Cardiac muscle cell (in vitro differentiated cells and primary cell): Measurements from ENCODE around the gene KRTAP24-1. TPM values are rescaled to one million over a fixed set of nuclear protein-coding genes. Genes with fewer than 3 reads are reported as not detected.
A peak's percentile ranks its signal among the peaks of the same experiment; 100 is the strongest.

Source experiments
- DNase-seq, 2 donors: peaks; one replicate each; pipeline versions ENCODE4 v3.0.0 to v3.0.0-alpha.2; 2010 to 2017; ENCODE audit warnings: low read depth in 1 of 2, low spot score in 1 of 2
- H3K27ac ChIP-seq: fragments of 200-600 bp; sonication (generic); 2 replicates; pipeline ENCODE4 v1.5.1; 2016
- H3K27me3 ChIP-seq: fragments of 200-600 bp; sonication (generic); 2 replicates; pipeline ENCODE4 v1.6.0; 2016; ENCODE audit warnings: control low read depth
- H3K36me3 ChIP-seq: fragments of 200-600 bp; sonication (generic); 2 replicates; pipeline ENCODE4 v1.5.1; 2016; ENCODE audit warnings: control low read depth
- H3K4me1 ChIP-seq: fragments of 200-600 bp; sonication (generic); 2 replicates; pipeline ENCODE4 v1.8.1; 2017; ENCODE audit warnings: low read depth, mild to moderate bottlenecking, mixed run types
- H3K4me3 ChIP-seq: fragments of 200-600 bp; sonication (generic); 2 replicates; pipeline ENCODE4 v1.5.1; 2016; ENCODE audit warnings: mild to moderate bottlenecking
- H3K9me3 ChIP-seq: fragments of 200-600 bp; sonication (generic); 2 replicates; pipeline ENCODE4 v1.5.1; 2017; ENCODE audit warnings: low read depth, mild to moderate bottlenecking, control low read depth
- CTCF ChIP-seq: IDR thresholded peaks from 2 replicates; pipeline ENCODE4 v1.5.1; 2012; ENCODE audit warnings: low read depth, mild to moderate bottlenecking, low read length
- polyA plus RNA-seq: library from polyadenylated mRNA; unstranded; fragments of >200 nt; fragmentation: Nextera tagmentation; extraction: Ambion mirVana; gene quantifications from 2 replicates; pipeline ENCODE4 v1.2.1, GENCODE V29; 2016
- total RNA-seq: library from RNA; depleted of rRNA; stranded (reverse); fragments of >200 nt; gene quantifications from 2 replicates; pipeline ENCODE4 v1.2.3, GENCODE V29; 2016

KRTAP24-1 gene
- total and polyA plus RNA-seq, 2 experiments from 2014 or later = not detected

- Histone ChIP-seq H3K4me3 (no peak overlapping the region), H3K27me3 (no peaks in the 10 kb centered on the region)
- DNase-seq = no peak
These were observed 44.6 kb downstream of the KRTAP24-1 start for GRCh38 chr21:30238168-30238567.

GRCh38 chr21:30234643-30235042 lies 48.1 kb downstream of the KRTAP24-1 start:
- Histone ChIP-seq H3K4me3 (no peak overlapping the region), H3K27ac (no peak overlapping the region), H3K36me3 (no peaks in the 10 kb centered on the region), H3K27me3 (no peaks in the 10 kb centered on the region), H3K4me1 (no peaks in the 10 kb centered on the region), H3K9me3 (no peaks in the 10 kb centered on the region)
- TF ChIP-seq CTCF = no peak
- peak in 1 of 2 donors; percentile 43 for DNase-seq

More at GRCh38 chr21:30238168-30238567, 44.6 kb downstream of the KRTAP24-1 start:
- Histone ChIP-seq H3K36me3 (no peaks in the 10 kb centered on the region), H3K27ac (no peak overlapping the region), H3K4me1 (no peaks in the 10 kb centered on the region), H3K9me3 (no peaks in the 10 kb centered on the region)
- TF ChIP-seq CTCF = no peak

- Histone ChIP-seq H3K4me3 (no peak overlapping the region), H3K4me1 (no peaks in the 10 kb centered on the region), H3K27ac (no peak overlapping the region), H3K27me3 (no peaks in the 10 kb centered on the region), H3K36me3 (no peaks in the 10 kb centered on the region), H3K9me3 (no peaks in the 10 kb centered on the region)
- no peak for TF ChIP-seq CTCF
- no peak for DNase-seq
These were observed 48.7 kb downstream of the KRTAP24-1 start for GRCh38 chr21:30234050-30234449.

- Histone ChIP-seq H3K4me3 (no peak overlapping the region), H3K27me3 (no peaks in the 10 kb centered on the region), H3K27ac (no peak overlapping the region), H3K4me1 (no peaks in the 10 kb centered on the region), H3K9me3 (no peaks in the 10 kb centered on the region), H3K36me3 (no peaks in the 10 kb centered on the region)
- no peak for TF ChIP-seq CTCF
- DNase-seq = no peak
These were observed 49.3 kb downstream of the KRTAP24-1 start for GRCh38 chr21:30233228-30234020.

GRCh38 chr21:30232011-30232410 lies 50.7 kb downstream of the KRTAP24-1 start:
- no peak overlapping the region for H3K27ac ChIP-seq
- TF ChIP-seq CTCF = no peak

More at GRCh38 chr21:30232011-30232410, 50.7 kb downstream of the KRTAP24-1 start:
- Histone ChIP-seq H3K4me1 (no peaks in the 10 kb centered on the region), H3K36me3 (no peaks in the 10 kb centered on the region), H3K9me3 (no peaks in the 10 kb centered on the region), H3K27me3 (no peaks in the 10 kb centered on the region), H3K4me3 (no peak overlapping the region)
- no peak for DNase-seq

Other genes with a start within 250 kb of the KRTAP24-1 start
- not detected in 2 replicates for gene CLDN17, start 116.1 kb downstream of the KRTAP24-1 start, total RNA-seq
- gene CLDN17, start 116.1 kb downstream of the KRTAP24-1 start, polyA plus RNA-seq = not detected in 2 replicates
- not detected in 2 replicates for gene CLDN8, start 66.9 kb downstream of the KRTAP24-1 start, total RNA-seq
- not detected in 2 replicates for gene CLDN8, start 66.9 kb downstream of the KRTAP24-1 start, polyA plus RNA-seq
- not detected in 2 replicates for gene KRTAP25-1, start 6.6 kb upstream of the KRTAP24-1 start, total RNA-seq
- gene KRTAP25-1, start 6.6 kb upstream of the KRTAP24-1 start, polyA plus RNA-seq = not detected in 2 replicates
- gene KRTAP26-1, start 37.4 kb upstream of the KRTAP24-1 start, total RNA-seq = not detected in 2 replicates
- gene KRTAP26-1, start 37.4 kb upstream of the KRTAP24-1 start, polyA plus RNA-seq = not detected in 2 replicates
- not detected in 2 replicates for gene KRTAP27-1, start 54.7 kb upstream of the KRTAP24-1 start, total RNA-seq
- gene KRTAP27-1, start 54.7 kb upstream of the KRTAP24-1 start, polyA plus RNA-seq = not detected in 2 replicates
- not detected in 2 replicates for gene KRTAP23-1, start 65.7 kb upstream of the KRTAP24-1 start, total RNA-seq
- gene KRTAP23-1, start 65.7 kb upstream of the KRTAP24-1 start, polyA plus RNA-seq = not detected in 2 replicates
- not detected in 2 replicates for gene KRTAP13-2, start 89.3 kb upstream of the KRTAP24-1 start, total RNA-seq
- gene KRTAP13-2, start 89.3 kb upstream of the KRTAP24-1 start, polyA plus RNA-seq = not detected in 2 replicates
- not detected in 2 replicates for gene KRTAP13-1, start 113.1 kb upstream of the KRTAP24-1 start, total RNA-seq
- gene KRTAP13-1, start 113.1 kb upstream of the KRTAP24-1 start, polyA plus RNA-seq = not detected in 2 replicates
- not detected in 2 replicates for gene KRTAP13-3, start 143.0 kb upstream of the KRTAP24-1 start, total RNA-seq
- not detected in 2 replicates for gene KRTAP13-3, start 143.0 kb upstream of the KRTAP24-1 start, polyA plus RNA-seq
- gene KRTAP13-4, start 147.3 kb upstream of the KRTAP24-1 start, total RNA-seq = not detected in 2 replicates
- not detected in 2 replicates for gene KRTAP13-4, start 147.3 kb upstream of the KRTAP24-1 start, polyA plus RNA-seq
- not detected in 2 replicates for gene KRTAP15-1, start 157.3 kb upstream of the KRTAP24-1 start, total RNA-seq
- gene KRTAP15-1, start 157.3 kb upstream of the KRTAP24-1 start, polyA plus RNA-seq = not detected in 2 replicates
- not detected in 2 replicates for gene KRTAP19-1, start 197.4 kb upstream of the KRTAP24-1 start, total RNA-seq
- gene KRTAP19-1, start 197.4 kb upstream of the KRTAP24-1 start, polyA plus RNA-seq = not detected in 2 replicates
- not detected in 2 replicates for gene KRTAP19-2, start 204.5 kb upstream of the KRTAP24-1 start, total RNA-seq
- gene KRTAP19-2, start 204.5 kb upstream of the KRTAP24-1 start, polyA plus RNA-seq = not detected in 2 replicates
- gene KRTAP19-3, start 209.1 kb upstream of the KRTAP24-1 start, total RNA-seq = not detected in 2 replicates
- gene KRTAP19-3, start 209.1 kb upstream of the KRTAP24-1 start, polyA plus RNA-seq = not detected in 2 replicates
- gene KRTAP19-4, start 214.2 kb upstream of the KRTAP24-1 start, total RNA-seq = not detected in 2 replicates
- gene KRTAP19-4, start 214.2 kb upstream of the KRTAP24-1 start, polyA plus RNA-seq = not detected in 2 replicates
- gene KRTAP19-5, start 219.2 kb upstream of the KRTAP24-1 start, total RNA-seq = not detected in 2 replicates
- gene KRTAP19-5, start 219.2 kb upstream of the KRTAP24-1 start, polyA plus RNA-seq = not detected in 2 replicates